Stimulated activated CD8-positive, alpha-beta memory T cell treated with anti-CD3 and anti-CD28 coated beads, Interleukin-4, amount 100 ng/mL, for 24 hours (primary cell): Measurements from ENCODE around the gene CFAP97D1.

Source experiments
- DNase-seq: peaks from one replicate; pipeline ENCODE4 v3.0.0-alpha.2; 2020; ENCODE audit warnings: low read depth

Gene CFAP97D1

GRCh38 chr17:43780135-43780534, at the start of gene CFAP97D1:
TSS of gene CFAP97D1 (plus strand) at chr17:43780435. CDS start at chr17:43780463, 28 bp downstream.
- DNase-seq = no peak

GRCh38 chr17:43732958-43733357, 47.3 kb upstream of the CFAP97D1 start:
- no peak for DNase-seq

- DNase-seq = no peak
Observed at GRCh38 chr17:43733956-43734355, 46.3 kb upstream of the CFAP97D1 start.

- no peak for DNase-seq
Observed at GRCh38 chr17:43734376-43734775, 45.9 kb upstream of the CFAP97D1 start.

GRCh38 chr17:43736389-43736788, 43.8 kb upstream of the CFAP97D1 start:
- no peak for DNase-seq

GRCh38 chr17:43737722-43738121, 42.5 kb upstream of the CFAP97D1 start:
- DNase-seq = no peak

GRCh38 chr17:43740541-43740940, 39.7 kb upstream of the CFAP97D1 start:
- no peak for DNase-seq

- no peak for DNase-seq
Observed at GRCh38 chr17:43741636-43742035, 38.6 kb upstream of the CFAP97D1 start.

GRCh38 chr17:43745541-43745940, 34.7 kb upstream of the CFAP97D1 start:
- no peak for DNase-seq

- no peak for DNase-seq
Observed at GRCh38 chr17:43750153-43750552, 30.1 kb upstream of the CFAP97D1 start.

GRCh38 chr17:43753493-43754129, 26.6 kb upstream of the CFAP97D1 start:
- DNase-seq = no peak

GRCh38 chr17:43754947-43755346, 25.3 kb upstream of the CFAP97D1 start:
- no peak for DNase-seq

GRCh38 chr17:43755389-43755875, 24.8 kb upstream of the CFAP97D1 start:
- DNase-seq = no peak

GRCh38 chr17:43756201-43756600, 24.0 kb upstream of the CFAP97D1 start:
- no peak for DNase-seq

GRCh38 chr17:43757171-43757660, 23.0 kb upstream of the CFAP97D1 start:
- DNase-seq = no peak

- DNase-seq = no peak
Observed at GRCh38 chr17:43758086-43758485, 22.1 kb upstream of the CFAP97D1 start.

GRCh38 chr17:43758497-43759174, 21.6 kb upstream of the CFAP97D1 start, which contains the start of gene SOST:
TSS of gene SOST (minus strand) at chr17:43758791. CDS start at chr17:43758741, 50 bp downstream.
- no peak for DNase-seq

- no peak for DNase-seq
Observed at GRCh38 chr17:43759836-43760235, 20.4 kb upstream of the CFAP97D1 start.

- peak; percentile 84 for DNase-seq
Observed at GRCh38 chr17:43760254-43760852, 19.9 kb upstream of the CFAP97D1 start.

GRCh38 chr17:43766413-43767052, 13.7 kb upstream of the CFAP97D1 start:
- DNase-seq = peak; percentile 18

- no peak for DNase-seq
Observed at GRCh38 chr17:43767053-43767712, 13.1 kb upstream of the CFAP97D1 start.

GRCh38 chr17:43767713-43768059, 12.5 kb upstream of the CFAP97D1 start:
- no peak for DNase-seq
